Stimulated activated CD8-positive, alpha-beta memory T cell treated with anti-CD3 and anti-CD28 coated beads, Interleukin-15, amount 100 ng/mL, for 4 hours (primary cell): Measurements from ENCODE around the gene UBTD2.
"Not testable (repeated sequence)": the region's sequence is repeated elsewhere in the genome, so short reads cannot be mapped to it uniquely, and the experiment has no call there.

Experiments
- DNase-seq, 2 donors: peaks; one replicate each; pipeline ENCODE4 v3.0.0-alpha.2; 2020; ENCODE audit warnings: low read depth in 2 of 2

UBTD2 gene

GRCh38 chr5:172251419-172251818 is 32.1 kb downstream of the UBTD2 start:
- no peak for DNase-seq

GRCh38 chr5:172248637-172249036 is 34.9 kb downstream of the UBTD2 start:
- no peak for DNase-seq

GRCh38 chr5:172245703-172246125 is 37.9 kb downstream of the UBTD2 start:
- DNase-seq = no peak

GRCh38 chr5:172245046-172245445 is 38.5 kb downstream of the UBTD2 start:
- DNase-seq = no peak

GRCh38 chr5:172243302-172243701 is 40.3 kb downstream of the UBTD2 start:
- no peak for DNase-seq

GRCh38 chr5:172238334-172238733 is 45.2 kb downstream of the UBTD2 start:
- DNase-seq = no peak

- no peak for DNase-seq
Measured at GRCh38 chr5:172235827-172236736, 47.5 kb downstream of the UBTD2 start.

GRCh38 chr5:172235132-172235780 is 48.3 kb downstream of the UBTD2 start:
- no peak for DNase-seq

GRCh38 chr5:172234031-172234430 is 49.5 kb downstream of the UBTD2 start:
- DNase-seq = no peak

- DNase-seq = no peak
Measured at GRCh38 chr5:172229904-172230303, 53.7 kb downstream of the UBTD2 start.

GRCh38 chr5:172224996-172225395 is 58.6 kb downstream of the UBTD2 start:
- no peak for DNase-seq

GRCh38 chr5:172223901-172224873 is 59.4 kb downstream of the UBTD2 start:
- DNase-seq = no peak

- DNase-seq = no peak
Measured at GRCh38 chr5:172219296-172219695, 64.3 kb downstream of the UBTD2 start.

- DNase-seq = no peak
Measured at GRCh38 chr5:172216345-172216744, 67.2 kb downstream of the UBTD2 start.

- DNase-seq = no peak
Measured at GRCh38 chr5:172213126-172213525, 70.4 kb downstream of the UBTD2 start.

GRCh38 chr5:172211676-172212075 is 71.9 kb downstream of the UBTD2 start:
- no peak for DNase-seq

- no peak for DNase-seq
Measured at GRCh38 chr5:172209714-172210113, 73.8 kb downstream of the UBTD2 start.

- DNase-seq = no peak
Measured at GRCh38 chr5:172207511-172207910, 76.1 kb downstream of the UBTD2 start.

GRCh38 chr5:172205984-172206383 is 77.6 kb downstream of the UBTD2 start:
- not testable (repeated sequence) for DNase-seq

GRCh38 chr5:172200476-172200875 is 83.1 kb downstream of the UBTD2 start:
- no peak for DNase-seq

- DNase-seq = no peak
Measured at GRCh38 chr5:172199446-172199845, 84.1 kb downstream of the UBTD2 start.

- not testable (repeated sequence) for DNase-seq
Measured at GRCh38 chr5:172197775-172198174, 85.8 kb downstream of the UBTD2 start.
